Activated naive CD8-positive, alpha-beta T cell treated with anti-CD3 and anti-CD28 coated beads, Interleukin-2, amount 50 U/mL, for 24 hours (primary cell): ENCODE results near the gene PXDC1.
"Not testable (repeated sequence)": the region's sequence is repeated elsewhere in the genome, so short reads cannot be mapped to it uniquely, and the experiment has no call there.

Experiments used
- ATAC-seq: fragments of 150-1000 bp; cut with Tn5 transposase; one replicate; pipeline ENCODE4 v1.10.0; 2021
- DNase-seq: peaks from one replicate; pipeline ENCODE4 v3.0.0; 2021
- H3K27ac Mint-ChIP-seq: one replicate; pipeline ENCODE4 v1.8.0; 2021; ENCODE audit warnings: mild to moderate bottlenecking, mixed read lengths
- H3K27me3 Mint-ChIP-seq: one replicate; pipeline ENCODE4 v1.8.0; 2021; ENCODE audit warnings: mixed read lengths
- H3K36me3 Mint-ChIP-seq: one replicate; pipeline ENCODE4 v1.8.0; 2021; ENCODE audit warnings: low read depth, mixed read lengths
- H3K4me1 Mint-ChIP-seq: one replicate; pipeline ENCODE4 v1.8.0; 2021; ENCODE audit warnings: mixed read lengths
- H3K4me3 Mint-ChIP-seq: one replicate; pipeline ENCODE4 v1.8.0; 2021; ENCODE audit warnings: mild to moderate bottlenecking, moderate library complexity, mixed read lengths
- H3K9me3 Mint-ChIP-seq: one replicate; pipeline ENCODE4 v1.8.0; 2021; ENCODE audit warnings: mixed read lengths

The PXDC1 gene

DNA sequence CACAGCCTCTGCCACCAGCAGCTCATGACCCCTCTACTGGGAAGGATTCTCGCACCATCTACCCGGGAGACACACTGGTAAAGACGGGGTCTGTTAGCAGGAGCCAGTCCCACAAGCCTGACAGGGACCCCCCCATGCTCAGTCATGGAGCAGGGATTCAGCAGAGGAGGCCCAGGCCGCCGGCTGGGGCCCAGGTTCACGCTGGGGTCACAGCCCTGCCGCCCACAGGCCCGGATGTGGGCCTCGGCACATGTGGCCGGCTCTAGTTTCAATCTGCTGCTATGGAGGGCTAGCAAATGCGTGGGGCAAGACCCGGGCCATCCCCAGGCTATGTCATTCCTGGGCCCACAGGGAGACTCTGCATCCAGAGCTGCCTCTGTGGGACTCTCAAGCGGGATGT is 25.1 kb downstream of the PXDC1 start:
- no peak for ATAC-seq
- Mint-ChIP-seq H3K27ac (no peak overlapping the region), H3K9me3 (no peaks in the 10 kb centered on the region), H3K27me3 (no peaks in the 10 kb centered on the region), H3K36me3 (no peaks in the 10 kb centered on the region), H3K4me3 (no peak overlapping the region), H3K4me1 (no peaks in the 10 kb centered on the region)
- DNase-seq, result no peak

- DNase-seq (no peak), ATAC-seq (no peak)
- Mint-ChIP-seq H3K27ac (no peak overlapping the region), H3K4me1 (no peaks in the 10 kb centered on the region), H3K4me3 (no peak overlapping the region), H3K9me3 (no peaks in the 10 kb centered on the region), H3K27me3 (no peaks in the 10 kb centered on the region), H3K36me3 (no peaks in the 10 kb centered on the region)
Measured at GRCh38 chr6:3725145-3726047, 26.1 kb downstream of the PXDC1 start.

DNA sequence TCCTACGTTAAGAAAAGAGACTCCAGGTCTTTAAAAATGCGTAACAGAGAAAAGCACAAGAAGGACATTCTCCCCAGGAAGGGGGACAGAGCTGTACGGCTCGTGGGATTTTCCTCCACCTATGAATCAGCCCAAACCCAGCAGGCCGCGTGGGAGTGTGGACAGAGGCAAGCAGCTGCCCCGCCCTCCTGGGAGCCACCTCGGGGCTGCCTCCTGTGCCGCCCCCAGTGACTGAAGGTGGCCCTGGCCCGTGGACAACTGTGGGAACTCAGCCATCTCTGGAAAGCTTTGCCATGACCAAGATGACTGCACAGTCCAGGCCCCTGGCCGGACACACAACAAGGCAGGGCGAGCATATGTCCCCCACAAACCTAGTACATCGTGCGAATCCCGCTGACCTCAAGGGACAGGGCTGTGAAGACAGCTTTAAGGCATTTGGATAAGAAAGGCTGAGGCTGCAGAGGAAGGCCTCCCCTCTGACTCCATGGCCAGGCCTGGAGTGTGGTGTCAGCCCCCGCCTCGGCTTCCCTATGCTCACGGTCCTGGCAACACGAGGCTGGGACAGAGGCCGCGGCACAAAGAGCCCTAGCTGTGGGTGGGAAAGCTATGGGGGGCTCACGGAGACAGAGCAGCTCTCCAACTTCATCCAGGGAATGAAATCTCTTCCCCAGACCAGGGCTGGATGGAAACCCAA is 26.9 kb downstream of the PXDC1 start:
- Mint-ChIP-seq H3K27me3 (no peaks in the 10 kb centered on the region), H3K9me3 (no peaks in the 10 kb centered on the region), H3K36me3 (no peaks in the 10 kb centered on the region), H3K4me3 (no peak overlapping the region), H3K27ac (no peak overlapping the region), H3K4me1 (no peaks in the 10 kb centered on the region)
- no peak for DNase-seq
- ATAC-seq, result peak; percentile 26

DNA sequence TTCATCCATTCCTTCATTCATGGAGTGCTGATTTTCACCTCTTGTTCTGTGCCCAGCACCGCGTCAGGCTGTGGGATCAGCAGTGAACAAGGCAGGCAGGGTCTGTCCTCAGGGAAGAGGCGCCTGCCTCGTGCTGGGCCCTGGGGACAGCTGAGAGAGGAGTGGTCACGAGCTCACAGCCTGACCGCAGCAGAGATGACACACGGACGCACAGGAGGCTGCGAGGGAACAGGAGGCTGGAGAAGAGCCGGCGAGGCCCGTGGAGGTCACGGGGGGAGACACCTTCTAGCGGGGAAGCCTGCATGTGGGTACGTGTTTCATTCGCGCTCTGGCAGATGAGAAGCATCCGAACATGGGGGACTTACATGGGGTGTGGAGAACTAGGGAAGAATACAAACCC is 27.5 kb downstream of the PXDC1 start:
- Mint-ChIP-seq H3K27ac (no peak overlapping the region), H3K36me3 (no peaks in the 10 kb centered on the region), H3K4me3 (no peak overlapping the region), H3K4me1 (no peaks in the 10 kb centered on the region), H3K9me3 (no peaks in the 10 kb centered on the region), H3K27me3 (no peaks in the 10 kb centered on the region)
- no peak for DNase-seq
- no peak for ATAC-seq

- DNase-seq (no peak), ATAC-seq (no peak)
- Mint-ChIP-seq H3K36me3 (no peaks in the 10 kb centered on the region), H3K27ac (no peak overlapping the region), H3K27me3 (no peaks in the 10 kb centered on the region), H3K9me3 (no peaks in the 10 kb centered on the region), H3K4me1 (no peaks in the 10 kb centered on the region), H3K4me3 (no peak overlapping the region)
Measured at GRCh38 chr6:3723251-3723650, 28.3 kb downstream of the PXDC1 start.

DNA sequence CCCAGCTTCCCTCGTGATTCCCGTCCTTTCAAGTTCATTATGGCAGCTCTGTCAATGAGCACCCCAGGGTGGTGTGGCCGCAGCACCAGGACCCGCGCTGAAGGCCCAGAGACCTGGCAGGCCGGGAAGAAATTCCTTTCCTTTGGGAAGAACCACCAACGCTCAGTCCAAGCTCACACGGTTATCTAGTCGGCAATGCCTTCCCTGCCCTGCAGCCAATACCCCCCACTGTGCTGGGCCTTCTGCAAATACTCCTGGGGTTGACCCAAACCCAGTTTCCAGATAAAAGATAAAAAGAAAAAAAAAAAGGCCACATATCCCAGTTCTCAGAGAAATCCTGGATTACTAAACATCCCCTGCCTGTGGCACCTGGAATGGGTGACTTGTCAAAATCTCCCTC is 28.7 kb downstream of the PXDC1 start:
- Mint-ChIP-seq H3K9me3 (no peaks in the 10 kb centered on the region), H3K4me1 (no peaks in the 10 kb centered on the region), H3K27me3 (no peaks in the 10 kb centered on the region), H3K36me3 (no peaks in the 10 kb centered on the region), H3K27ac (no peak overlapping the region), H3K4me3 (no peak overlapping the region)
- no peak for DNase-seq
- ATAC-seq, result no peak

DNA sequence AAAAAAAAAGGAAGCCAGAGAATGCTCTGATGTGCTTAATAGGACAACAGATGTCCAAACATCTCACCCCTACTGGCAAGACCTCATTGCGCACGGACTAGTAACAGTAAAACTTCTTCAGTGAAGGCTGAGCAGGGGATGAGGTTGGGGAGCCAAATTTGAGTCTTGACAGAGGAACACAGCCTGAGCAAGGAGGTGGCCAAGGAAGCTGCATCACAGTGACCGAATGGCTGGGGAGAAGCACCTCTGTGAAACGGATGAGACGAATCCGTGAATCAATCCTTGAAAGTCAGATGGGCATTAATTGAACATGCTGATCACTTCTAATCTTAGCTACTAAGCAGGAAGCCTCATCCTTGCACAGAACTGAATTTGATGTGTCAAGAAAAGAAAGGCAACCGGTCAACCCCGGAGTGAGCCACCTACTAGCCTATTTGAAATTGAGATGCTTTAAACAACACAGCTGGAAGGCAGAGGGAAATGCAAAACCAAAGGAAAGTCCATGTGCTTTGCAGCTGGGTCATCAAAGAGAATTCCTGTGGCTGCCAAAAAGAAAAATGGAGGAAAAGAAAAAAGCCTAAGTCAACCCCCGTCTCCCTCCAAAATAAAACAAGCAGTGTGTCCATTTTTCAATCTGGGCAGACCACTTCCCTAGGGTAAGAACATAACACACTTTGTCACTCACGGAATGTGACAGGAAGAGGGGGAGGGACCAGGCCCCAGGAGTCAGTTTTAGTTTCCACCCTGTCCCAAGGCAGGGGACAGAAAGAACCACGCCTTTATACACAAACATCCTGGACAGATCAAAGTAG is 29.5 kb downstream of the PXDC1 start:
- Mint-ChIP-seq H3K4me3 (no peak overlapping the region), H3K36me3 (no peaks in the 10 kb centered on the region), H3K9me3 (no peaks in the 10 kb centered on the region), H3K27me3 (no peaks in the 10 kb centered on the region), H3K27ac (no peak overlapping the region), H3K4me1 (no peaks in the 10 kb centered on the region)
- no peak for ATAC-seq
- no peak for DNase-seq

GRCh38 chr6:3720770-3721169 is 30.7 kb downstream of the PXDC1 start:
- H3K27me3 Mint-ChIP-seq, H3K27ac Mint-ChIP-seq, DNase-seq, H3K9me3 Mint-ChIP-seq, ATAC-seq, H3K4me3 Mint-ChIP-seq, H3K4me1 Mint-ChIP-seq, H3K36me3 Mint-ChIP-seq: not testable (repeated sequence)

GRCh38 chr6:3719462-3720308 is 31.8 kb downstream of the PXDC1 start:
- peak overlapping the region; percentile 28 for H3K4me3 Mint-ChIP-seq
- no peak for ATAC-seq
- H3K9me3 Mint-ChIP-seq, result no peaks in the 10 kb centered on the region
- no peaks in the 10 kb centered on the region for H3K27me3 Mint-ChIP-seq
- no peak overlapping the region for H3K27ac Mint-ChIP-seq
- H3K36me3 Mint-ChIP-seq, result no peaks in the 10 kb centered on the region
- no peaks in the 10 kb centered on the region for H3K4me1 Mint-ChIP-seq
- DNase-seq, result no peak

- DNase-seq (no peak), ATAC-seq (no peak)
- no peaks in the 10 kb centered on the region for H3K4me1 Mint-ChIP-seq
- H3K9me3 Mint-ChIP-seq, result no peaks in the 10 kb centered on the region
- H3K27me3 Mint-ChIP-seq, result no peaks in the 10 kb centered on the region
- no peak overlapping the region for H3K27ac Mint-ChIP-seq
- no peak overlapping the region for H3K4me3 Mint-ChIP-seq
- no peaks in the 10 kb centered on the region for H3K36me3 Mint-ChIP-seq
Measured at GRCh38 chr6:3718407-3718806, 33.1 kb downstream of the PXDC1 start.

DNA sequence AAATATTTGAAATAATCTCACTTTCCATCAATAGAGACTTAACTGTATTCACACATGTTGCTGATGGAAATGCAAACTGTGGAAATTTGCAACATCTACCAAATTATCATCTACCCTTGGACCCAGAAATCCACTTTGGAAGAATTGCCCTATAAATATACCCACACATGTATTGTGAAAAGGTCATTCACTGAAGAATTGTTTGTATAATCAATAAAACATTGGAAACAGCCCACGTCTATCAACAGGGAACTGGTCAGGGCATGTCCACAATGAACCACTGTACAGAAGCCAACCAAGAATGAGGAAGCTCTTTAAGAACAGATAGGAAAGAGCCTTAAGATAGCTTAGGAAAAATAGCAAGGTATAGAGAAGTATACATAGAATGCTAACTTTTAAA is 36.2 kb downstream of the PXDC1 start:
- ATAC-seq (no peak), DNase-seq (no peak)
- H3K4me3 Mint-ChIP-seq, result no peak overlapping the region
- H3K9me3 Mint-ChIP-seq, result no peaks in the 10 kb centered on the region
- no peak overlapping the region for H3K27ac Mint-ChIP-seq
- H3K4me1 Mint-ChIP-seq, result no peaks in the 10 kb centered on the region
- H3K27me3 Mint-ChIP-seq, result no peaks in the 10 kb centered on the region
- H3K36me3 Mint-ChIP-seq, result no peaks in the 10 kb centered on the region

- Mint-ChIP-seq H3K27me3 (no peaks in the 10 kb centered on the region), H3K9me3 (no peaks in the 10 kb centered on the region), H3K27ac (no peak overlapping the region), H3K36me3 (no peaks in the 10 kb centered on the region), H3K4me3 (no peak overlapping the region), H3K4me1 (no peaks in the 10 kb centered on the region)
- no peak for DNase-seq
- ATAC-seq, result no peak
Measured at GRCh38 chr6:3714768-3715167, 36.7 kb downstream of the PXDC1 start.

DNA sequence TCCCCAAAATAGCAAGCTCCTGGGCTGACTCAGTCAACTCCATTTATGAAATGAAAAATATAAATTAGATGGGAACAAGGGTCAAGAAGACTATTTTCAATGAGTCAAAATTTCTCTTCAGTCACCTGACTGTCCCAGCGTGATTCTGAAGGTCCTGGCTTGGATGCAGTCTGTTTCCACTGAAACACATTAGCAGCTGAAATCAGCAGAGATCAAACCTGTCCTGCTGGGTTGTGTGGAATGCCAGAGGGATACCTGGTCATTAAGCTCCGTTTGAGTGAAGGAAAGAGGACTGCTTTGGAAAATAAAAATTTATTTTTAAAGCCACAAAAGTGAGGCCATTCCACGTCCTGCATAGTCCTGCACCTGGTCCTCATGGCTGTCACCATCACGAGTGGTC is 37.4 kb downstream of the PXDC1 start:
- no peak for ATAC-seq
- H3K4me3 Mint-ChIP-seq, result no peak overlapping the region
- H3K9me3 Mint-ChIP-seq, result no peaks in the 10 kb centered on the region
- no peaks in the 10 kb centered on the region for H3K36me3 Mint-ChIP-seq
- H3K27ac Mint-ChIP-seq, result no peak overlapping the region
- no peak for DNase-seq
- H3K4me1 Mint-ChIP-seq, result no peaks in the 10 kb centered on the region
- no peaks in the 10 kb centered on the region for H3K27me3 Mint-ChIP-seq
